HG03108 (cell line): Measurements from ENCODE around the gene ACSF2.
"Not testable (repeated sequence)": the region's sequence is repeated elsewhere in the genome, so short reads cannot be mapped to it uniquely, and the experiment has no call there.

ENCODE experiments used
- ATAC-seq: cut with Tn5 transposase; IDR thresholded peaks from one replicate; pipeline ENCODE4 v1.9.1; 2021; ENCODE audit warnings: moderate library complexity; ENCODE audit not compliant: unreplicated experiment

The ACSF2 gene

GRCh38 chr17:50462446-50462845 lies 36.4 kb downstream of the ACSF2 start:
- ATAC-seq: no peak

DNA sequence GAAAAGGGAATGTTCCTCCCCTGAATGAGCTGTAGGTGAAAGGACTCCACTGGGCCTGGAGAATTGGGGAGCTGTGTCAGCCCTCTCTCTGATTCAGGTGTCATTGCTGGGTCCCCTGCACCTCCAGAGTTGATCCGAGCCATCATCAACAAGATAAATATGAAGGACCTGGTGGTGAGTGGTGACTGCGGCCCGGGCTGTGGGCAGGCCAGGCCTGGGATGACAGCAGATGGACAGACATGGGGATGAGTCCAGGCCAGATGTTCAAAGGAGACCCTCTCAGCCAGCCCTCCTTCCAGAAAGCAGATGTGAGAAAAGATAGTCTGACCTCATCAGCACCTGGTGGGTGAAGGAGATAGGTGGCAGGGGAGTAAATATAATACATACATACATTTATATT lies 38.1 kb downstream of the ACSF2 start:
- ATAC-seq: no peak

- no peak for ATAC-seq
Observed at GRCh38 chr17:50464736-50465135, 38.7 kb downstream of the ACSF2 start.

- no peak for ATAC-seq
Observed at GRCh38 chr17:50465171-50465570, 39.2 kb downstream of the ACSF2 start.

- no peak for ATAC-seq
Observed at GRCh38 chr17:50465635-50466034, 39.6 kb downstream of the ACSF2 start.

- ATAC-seq: no peak
Observed at GRCh38 chr17:50466371-50467113, 40.5 kb downstream of the ACSF2 start.

GRCh38 chr17:50467114-50467854 lies 41.3 kb downstream of the ACSF2 start:
- ATAC-seq: no peak

GRCh38 chr17:50467855-50468303 lies 41.9 kb downstream of the ACSF2 start:
- no peak for ATAC-seq

- ATAC-seq: no peak
Observed at GRCh38 chr17:50468304-50469207, 42.5 kb downstream of the ACSF2 start, which contains the start of gene CHAD. TSS of gene CHAD (minus strand) at chr17:50468880. CDS start at chr17:50468813, 67 bp downstream.

DNA sequence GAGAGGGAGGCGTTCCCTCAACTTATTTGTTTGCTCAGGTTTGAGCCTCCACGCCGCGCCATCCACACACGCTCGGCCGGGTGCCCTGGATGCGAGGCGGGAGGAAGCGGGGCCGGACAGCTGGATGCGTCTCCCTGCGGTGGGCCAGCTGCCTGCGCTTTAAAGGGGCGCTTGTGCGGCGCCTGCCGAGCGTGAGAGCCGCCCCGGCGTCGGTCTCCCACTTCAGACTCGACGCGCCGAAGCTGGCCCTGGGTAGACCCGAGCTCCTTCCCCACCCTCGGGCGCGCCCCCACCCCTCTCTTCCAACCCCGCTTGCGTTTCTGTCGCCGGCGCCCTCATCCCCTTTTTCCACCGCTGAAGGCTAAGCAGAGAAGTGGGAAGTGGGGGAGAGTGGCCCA lies 43.2 kb downstream of the ACSF2 start:
- ATAC-seq: no peak

GRCh38 chr17:50469671-50470305 lies 43.8 kb downstream of the ACSF2 start:
- ATAC-seq: no peak

GRCh38 chr17:50470426-50470825 lies 44.4 kb downstream of the ACSF2 start:
- no peak for ATAC-seq

- ATAC-seq: no peak
Observed at GRCh38 chr17:50471009-50471905, 45.2 kb downstream of the ACSF2 start.

- ATAC-seq: no peak
Observed at GRCh38 chr17:50472286-50472685, 46.3 kb downstream of the ACSF2 start.

DNA sequence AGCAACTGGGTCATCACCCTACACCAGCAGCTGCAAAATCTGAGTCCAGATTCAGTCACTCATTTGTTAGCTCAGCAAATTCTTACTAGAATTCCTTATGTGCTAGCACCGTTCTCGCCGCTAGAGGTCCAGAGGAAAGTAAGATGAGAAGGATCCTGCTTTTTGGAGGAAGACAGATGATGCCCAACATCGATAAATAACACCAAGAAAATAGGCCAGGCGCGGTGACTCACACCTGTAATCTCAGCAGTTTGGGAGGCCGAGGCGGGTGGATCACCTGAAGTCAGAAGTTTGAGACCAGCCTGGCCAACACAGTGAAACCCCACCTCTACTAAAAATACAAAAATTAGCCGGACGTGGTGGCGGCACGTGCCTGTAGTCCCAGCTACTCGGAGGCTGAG lies 46.7 kb downstream of the ACSF2 start:
- not testable (repeated sequence) for ATAC-seq

GRCh38 chr17:50473901-50474300 lies 47.9 kb downstream of the ACSF2 start:
- no peak for ATAC-seq

DNA sequence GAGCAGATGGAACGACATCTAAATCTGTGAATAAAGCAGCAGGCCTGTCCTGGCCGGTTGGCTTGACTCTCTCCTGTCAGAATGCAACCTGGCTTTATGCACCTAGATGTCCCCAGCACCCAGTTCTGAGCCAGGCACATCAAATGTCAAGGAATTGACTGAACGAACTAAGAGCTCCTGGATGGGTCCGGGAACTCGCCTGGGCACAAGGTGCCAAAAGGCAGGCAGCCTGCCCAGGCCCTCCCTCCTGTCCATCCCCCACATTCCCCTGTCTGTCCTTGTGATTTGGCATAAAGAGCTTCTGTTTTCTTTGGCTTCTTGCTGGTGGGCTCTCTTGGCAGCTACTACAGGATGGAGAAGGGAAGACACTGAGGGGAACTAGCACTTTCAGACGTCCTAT lies 48.5 kb downstream of the ACSF2 start:
- no peak for ATAC-seq

GRCh38 chr17:50475362-50475761 lies 49.3 kb downstream of the ACSF2 start:
- ATAC-seq: no peak

DNA sequence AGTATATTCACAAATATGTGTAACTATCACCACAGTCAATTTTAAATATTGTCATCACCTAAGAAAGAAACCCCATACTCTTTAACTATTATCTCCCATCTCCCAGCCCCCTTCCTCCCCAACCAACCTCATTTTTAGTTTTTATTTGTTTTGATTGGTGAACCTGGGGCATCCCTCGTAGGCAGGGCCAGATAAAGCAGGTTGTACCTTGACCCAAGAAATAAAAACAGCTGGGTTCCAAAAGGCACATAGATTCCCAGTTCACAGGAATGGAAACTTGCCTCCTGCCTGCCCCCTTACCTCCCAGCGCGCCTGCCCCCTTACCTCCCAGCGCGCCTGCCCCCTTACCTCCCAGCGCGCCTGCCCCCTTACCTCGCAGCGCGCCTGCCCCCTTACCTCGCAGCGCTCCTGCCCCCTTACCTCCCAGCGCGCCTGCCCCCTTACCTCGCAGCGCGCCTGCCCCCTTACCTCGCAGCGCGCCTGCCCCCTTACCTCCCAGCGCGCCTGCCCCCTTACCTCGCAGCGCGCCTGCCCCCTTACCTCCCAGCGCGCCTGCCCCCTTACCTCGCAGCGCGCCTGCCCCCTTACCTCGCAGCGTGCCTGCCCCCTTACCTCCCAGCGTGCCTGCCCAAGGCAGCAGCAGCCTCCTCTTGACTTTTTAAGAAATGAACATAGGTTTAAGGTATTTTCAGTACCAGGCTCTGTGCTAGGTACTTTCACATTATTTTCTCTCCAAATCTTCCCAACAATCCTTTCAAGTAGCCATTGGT lies 49.9 kb downstream of the ACSF2 start:
- not testable (repeated sequence) for ATAC-seq
